Mucosa of stomach (tissue), 1 donor: ENCODE results near the gene KRTAP6-1.

Experiments
- H3K27me3 ChIP-seq: one replicate; pipeline ENCODE4 v1.7.0; 2013; ENCODE audit warnings: mild to moderate bottlenecking, low read length; ENCODE audit not compliant: control insufficient read depth, insufficient read depth
- H3K36me3 ChIP-seq: one replicate; pipeline ENCODE4 v1.7.0; 2013; ENCODE audit warnings: low read length; ENCODE audit not compliant: control insufficient read depth, insufficient read depth
- H3K4me1 ChIP-seq: one replicate; pipeline ENCODE4 v1.7.0; 2013; ENCODE audit warnings: mild to moderate bottlenecking, low read length; ENCODE audit not compliant: control insufficient read depth, insufficient read depth
- H3K4me3 ChIP-seq: one replicate; pipeline ENCODE4 v1.7.0; 2013; ENCODE audit warnings: low read length
- H3K9ac ChIP-seq: one replicate; pipeline ENCODE4 v1.7.0; 2013; ENCODE audit warnings: mild to moderate bottlenecking, low read length, moderate library complexity
- H3K9me3 ChIP-seq: one replicate; pipeline ENCODE4 v1.7.0; 2013; ENCODE audit warnings: mild to moderate bottlenecking, low read length, moderate library complexity; ENCODE audit not compliant: control insufficient read depth
- donor health status: Pancreatic carcinoma.

KRTAP6-1 gene

GRCh38 chr21:30613836-30614235 is at the start of gene KRTAP6-1:
Gene KRTAP6-1, minus strand, starts transcription at chr21:30613930. Its CDS starts 26 bp downstream, at chr21:30613904.
- Histone ChIP-seq H3K27me3 (no peaks in the 10 kb centered on the region), H3K36me3 (no peaks in the 10 kb centered on the region), H3K9ac (no peak within 1 kb of the TSS), H3K4me3 (no peak within 1 kb of the TSS), H3K4me1 (no peaks in the 10 kb centered on the region), H3K9me3 (no peaks in the 10 kb centered on the region)

- H3K4me3 ChIP-seq = no peak overlapping the region
These were observed 39.2 kb upstream of the KRTAP6-1 start for GRCh38 chr21:30652891-30653290.

GRCh38 chr21:30646904-30647414 is 33.2 kb upstream of the KRTAP6-1 start:
- Histone ChIP-seq H3K9me3 (no peaks in the 10 kb centered on the region), H3K4me1 (no peaks in the 10 kb centered on the region), H3K9ac (no peak overlapping the region), H3K36me3 (no peaks in the 10 kb centered on the region), H3K27me3 (no peaks in the 10 kb centered on the region), H3K4me3 (no peak overlapping the region)

More at GRCh38 chr21:30652891-30653290, 39.2 kb upstream of the KRTAP6-1 start:
- Histone ChIP-seq H3K27me3 (no peaks in the 10 kb centered on the region), H3K9me3 (no peaks in the 10 kb centered on the region), H3K36me3 (no peaks in the 10 kb centered on the region), H3K9ac (no peak overlapping the region), H3K4me1 (no peaks in the 10 kb centered on the region)

GRCh38 chr21:30642564-30642963 is 28.8 kb upstream of the KRTAP6-1 start, which contains the start of gene KRTAP20-3:
Gene KRTAP20-3, plus strand, starts transcription at chr21:30642864.
- Histone ChIP-seq H3K36me3 (no peaks in the 10 kb centered on the region), H3K9me3 (no peaks in the 10 kb centered on the region), H3K9ac (no peak within 1 kb of the TSS), H3K27me3 (no peaks in the 10 kb centered on the region), H3K4me1 (no peaks in the 10 kb centered on the region), H3K4me3 (no peak within 1 kb of the TSS)

GRCh38 chr21:30638686-30639085 is 25.0 kb upstream of the KRTAP6-1 start:
- Histone ChIP-seq H3K4me1 (no peaks in the 10 kb centered on the region), H3K4me3 (no peak overlapping the region), H3K9me3 (no peaks in the 10 kb centered on the region), H3K27me3 (no peaks in the 10 kb centered on the region), H3K9ac (no peak overlapping the region), H3K36me3 (no peaks in the 10 kb centered on the region)

- no peaks in the 10 kb centered on the region for H3K9me3 ChIP-seq
- no peak within 1 kb of the TSS for H3K4me3 ChIP-seq
- no peaks in the 10 kb centered on the region for H3K4me1 ChIP-seq
- no peaks in the 10 kb centered on the region for H3K36me3 ChIP-seq
- H3K9ac ChIP-seq = no peak within 1 kb of the TSS
- no peaks in the 10 kb centered on the region for H3K27me3 ChIP-seq
These were observed 21.2 kb upstream of the KRTAP6-1 start, which contains the start of gene KRTAP20-2 for GRCh38 chr21:30634906-30635305. Gene KRTAP20-2, plus strand, starts transcription at chr21:30635206. Its CDS starts 58 bp downstream, at chr21:30635264.

GRCh38 chr21:30629200-30629599 is 15.5 kb upstream of the KRTAP6-1 start:
- Histone ChIP-seq H3K9me3 (no peaks in the 10 kb centered on the region), H3K4me3 (no peak overlapping the region), H3K36me3 (no peaks in the 10 kb centered on the region), H3K9ac (no peak overlapping the region), H3K27me3 (no peaks in the 10 kb centered on the region), H3K4me1 (no peaks in the 10 kb centered on the region)

- Histone ChIP-seq H3K36me3 (no peaks in the 10 kb centered on the region), H3K4me3 (no peak overlapping the region)
These were observed 14.4 kb upstream of the KRTAP6-1 start for GRCh38 chr21:30628109-30628508.

GRCh38 chr21:30625449-30626165 is 11.9 kb upstream of the KRTAP6-1 start:
- no peaks in the 10 kb centered on the region for H3K9me3 ChIP-seq

More at GRCh38 chr21:30628109-30628508, 14.4 kb upstream of the KRTAP6-1 start:
- H3K9me3 ChIP-seq = no peaks in the 10 kb centered on the region
- H3K4me1 ChIP-seq = no peaks in the 10 kb centered on the region
- no peaks in the 10 kb centered on the region for H3K27me3 ChIP-seq
- no peak overlapping the region for H3K9ac ChIP-seq

GRCh38 chr21:30623362-30623761 is 9.6 kb upstream of the KRTAP6-1 start:
- H3K9me3 ChIP-seq = no peaks in the 10 kb centered on the region
- no peak overlapping the region for H3K4me3 ChIP-seq
- no peaks in the 10 kb centered on the region for H3K4me1 ChIP-seq
- H3K9ac ChIP-seq = no peak overlapping the region
- H3K36me3 ChIP-seq = no peaks in the 10 kb centered on the region
- H3K27me3 ChIP-seq = no peaks in the 10 kb centered on the region

More at GRCh38 chr21:30625449-30626165, 11.9 kb upstream of the KRTAP6-1 start:
- no peaks in the 10 kb centered on the region for H3K4me1 ChIP-seq
- no peaks in the 10 kb centered on the region for H3K27me3 ChIP-seq
- H3K9ac ChIP-seq = no peak overlapping the region
- no peak overlapping the region for H3K4me3 ChIP-seq
- no peaks in the 10 kb centered on the region for H3K36me3 ChIP-seq

- Histone ChIP-seq H3K4me3 (no peak within 1 kb of the TSS), H3K9me3 (no peaks in the 10 kb centered on the region), H3K4me1 (no peaks in the 10 kb centered on the region), H3K9ac (no peak within 1 kb of the TSS), H3K27me3 (no peaks in the 10 kb centered on the region), H3K36me3 (no peaks in the 10 kb centered on the region)
These were observed 6.8 kb upstream of the KRTAP6-1 start, which contains the start of gene KRTAP20-4 for GRCh38 chr21:30620522-30620921. Gene KRTAP20-4, plus strand, starts transcription at chr21:30620627.

- Histone ChIP-seq H3K4me3 (no peak overlapping the region), H3K4me1 (no peaks in the 10 kb centered on the region), H3K27me3 (no peaks in the 10 kb centered on the region), H3K36me3 (no peaks in the 10 kb centered on the region), H3K9ac (no peak overlapping the region), H3K9me3 (no peaks in the 10 kb centered on the region)
These were observed 6.3 kb upstream of the KRTAP6-1 start for GRCh38 chr21:30620080-30620479.
